ENCODE results near the gene RAB21.

DNA sequence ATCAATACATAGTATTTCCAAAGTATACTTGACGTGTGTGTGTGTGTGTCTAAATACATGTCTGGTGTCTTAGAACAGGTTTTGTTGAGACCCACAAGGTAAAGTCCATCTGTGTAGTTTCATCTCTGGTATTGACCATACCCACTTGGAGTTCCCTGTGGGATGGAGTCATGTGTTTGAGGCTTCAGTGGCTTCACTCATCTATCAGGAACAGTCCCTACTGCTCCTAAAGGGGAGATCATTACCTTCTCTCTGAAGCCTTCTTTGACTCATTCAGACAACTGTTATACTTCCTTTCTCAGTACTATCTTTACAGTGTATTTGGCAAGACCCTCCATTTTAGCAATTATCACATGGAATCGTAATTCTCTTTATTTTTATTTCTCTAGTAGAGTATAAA is 14.2 kb downstream of the RAB21 start:
- TF ChIP-seq, protein P1, sequence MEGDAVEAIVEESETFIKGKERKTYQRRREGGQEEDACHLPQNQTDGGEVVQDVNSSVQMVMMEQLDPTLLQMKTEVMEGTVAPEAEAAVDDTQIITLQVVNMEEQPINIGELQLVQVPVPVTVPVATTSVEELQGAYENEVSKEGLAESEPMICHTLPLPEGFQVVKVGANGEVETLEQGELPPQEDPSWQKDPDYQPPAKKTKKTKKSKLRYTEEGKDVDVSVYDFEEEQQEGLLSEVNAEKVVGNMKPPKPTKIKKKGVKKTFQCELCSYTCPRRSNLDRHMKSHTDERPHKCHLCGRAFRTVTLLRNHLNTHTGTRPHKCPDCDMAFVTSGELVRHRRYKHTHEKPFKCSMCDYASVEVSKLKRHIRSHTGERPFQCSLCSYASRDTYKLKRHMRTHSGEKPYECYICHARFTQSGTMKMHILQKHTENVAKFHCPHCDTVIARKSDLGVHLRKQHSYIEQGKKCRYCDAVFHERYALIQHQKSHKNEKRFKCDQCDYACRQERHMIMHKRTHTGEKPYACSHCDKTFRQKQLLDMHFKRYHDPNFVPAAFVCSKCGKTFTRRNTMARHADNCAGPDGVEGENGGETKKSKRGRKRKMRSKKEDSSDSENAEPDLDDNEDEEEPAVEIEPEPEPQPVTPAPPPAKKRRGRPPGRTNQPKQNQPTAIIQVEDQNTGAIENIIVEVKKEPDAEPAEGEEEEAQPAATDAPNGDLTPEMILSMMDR (IDR thresholded peaks at IDR 0.05): no peak
- TF ChIP-seq POLR2A (IDR thresholded peaks at IDR 0.05): no peak
